Stimulated activated naive CD4-positive, alpha-beta T cell treated with Interleukin-2 at 50 U/mL for 16 hours (primary cell): ENCODE measurements around the gene CDKAL1.

Experiments used
- DNase-seq: peaks from one replicate; lab custom pipeline; 2025; lab: John Stamatoyannopoulos, UW

CDKAL1 gene

GRCh38 chr6:20840675-20841074, 306.4 kb downstream of the CDKAL1 start:
- DNase-seq: no peak

- no peak for DNase-seq
These were observed 307.5 kb downstream of the CDKAL1 start for GRCh38 chr6:20841806-20842205.

DNA sequence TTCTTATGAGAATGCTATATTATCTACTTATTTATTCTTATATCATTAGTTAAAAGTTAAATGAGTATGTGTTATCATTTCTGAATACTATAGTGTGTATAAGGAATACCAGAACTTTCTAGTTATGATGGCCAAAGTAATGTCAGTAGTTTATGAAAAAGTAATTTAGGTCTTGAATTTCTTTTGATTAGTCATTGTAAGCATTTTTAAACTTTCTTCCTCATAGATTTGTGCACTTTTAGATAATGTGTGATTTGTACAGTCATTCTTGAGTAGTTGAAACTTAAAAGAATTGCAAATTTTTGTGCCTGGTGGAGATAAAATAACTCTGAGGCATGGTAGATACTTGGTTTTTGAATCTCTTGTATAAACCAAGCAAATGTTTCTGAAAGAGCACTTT, 311.3 kb downstream of the CDKAL1 start:
- no peak for DNase-seq

DNA sequence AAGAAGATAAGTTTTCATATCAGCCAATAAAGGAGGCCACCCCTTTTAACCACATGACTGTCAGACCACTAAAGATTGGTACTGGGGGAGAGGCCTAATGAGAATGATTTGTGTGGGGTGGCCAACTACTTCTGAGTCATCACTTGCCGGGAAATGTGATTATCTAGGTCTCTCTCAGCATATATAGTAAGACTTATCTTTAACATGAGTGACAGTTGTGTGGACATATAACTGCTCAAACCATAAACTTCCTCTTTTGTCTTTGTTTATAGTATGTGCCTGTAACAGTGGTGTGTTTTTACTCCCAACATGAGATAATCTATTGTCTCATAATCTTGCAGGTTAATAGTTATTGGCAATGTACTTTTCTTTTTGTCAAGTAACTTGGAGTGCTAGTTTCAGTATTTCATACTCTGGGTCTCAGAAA, 312.4 kb downstream of the CDKAL1 start:
- DNase-seq: no peak

DNA sequence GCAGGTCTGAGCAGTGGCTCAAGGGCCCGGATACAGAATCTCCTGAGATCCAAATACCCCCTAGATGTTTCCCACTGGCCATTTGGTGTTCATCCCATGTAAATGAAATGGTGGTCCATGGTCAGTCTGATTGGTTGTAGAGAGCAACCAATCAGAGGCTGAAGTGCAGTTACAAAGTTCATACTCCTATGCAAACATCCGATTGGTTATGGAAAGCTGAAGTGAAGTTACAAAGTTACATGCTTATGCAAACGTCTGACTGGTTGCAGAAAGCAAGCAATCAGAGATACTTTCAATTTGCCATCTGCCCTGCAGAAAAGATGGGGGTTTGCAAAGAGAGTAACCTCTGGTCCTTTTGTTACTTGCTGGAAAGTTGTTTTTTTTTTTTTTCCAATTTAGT, 313.6 kb downstream of the CDKAL1 start:
- no peak for DNase-seq

GRCh38 chr6:20850686-20851416, 316.6 kb downstream of the CDKAL1 start:
- DNase-seq: no peak

- DNase-seq: no peak
These were observed 317.5 kb downstream of the CDKAL1 start for GRCh38 chr6:20851795-20852194.

GRCh38 chr6:20853828-20854227, 319.6 kb downstream of the CDKAL1 start:
- no peak for DNase-seq

DNA sequence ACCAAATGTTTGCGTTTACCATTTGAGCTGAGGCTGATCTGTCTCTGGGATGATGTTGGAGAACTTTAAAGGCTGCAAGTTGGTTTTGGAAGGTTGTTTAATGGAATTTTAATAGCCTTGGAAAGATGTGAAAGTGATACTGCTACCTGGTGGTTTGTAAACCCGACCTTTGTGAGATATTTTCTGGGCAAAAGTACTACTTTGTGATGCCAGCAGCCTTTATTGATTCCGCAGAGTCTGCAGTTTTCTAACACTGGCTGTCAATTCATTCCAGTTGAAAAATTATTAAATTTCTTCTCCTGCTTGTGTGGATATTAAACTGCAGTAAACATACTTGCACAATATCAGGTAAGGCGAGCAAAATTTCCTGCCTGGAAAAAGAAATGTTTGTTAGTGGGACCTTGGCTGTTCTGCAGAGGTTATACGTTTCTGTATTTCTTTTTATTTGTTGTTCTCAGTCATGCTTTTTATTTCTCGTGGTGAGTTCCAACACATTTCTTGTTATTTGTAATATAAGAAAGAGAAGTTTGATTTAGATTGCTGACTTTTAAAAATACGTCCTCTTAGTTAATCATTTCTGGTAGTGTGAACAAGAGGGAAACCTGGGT, 322.5 kb downstream of the CDKAL1 start:
- no peak for DNase-seq

DNA sequence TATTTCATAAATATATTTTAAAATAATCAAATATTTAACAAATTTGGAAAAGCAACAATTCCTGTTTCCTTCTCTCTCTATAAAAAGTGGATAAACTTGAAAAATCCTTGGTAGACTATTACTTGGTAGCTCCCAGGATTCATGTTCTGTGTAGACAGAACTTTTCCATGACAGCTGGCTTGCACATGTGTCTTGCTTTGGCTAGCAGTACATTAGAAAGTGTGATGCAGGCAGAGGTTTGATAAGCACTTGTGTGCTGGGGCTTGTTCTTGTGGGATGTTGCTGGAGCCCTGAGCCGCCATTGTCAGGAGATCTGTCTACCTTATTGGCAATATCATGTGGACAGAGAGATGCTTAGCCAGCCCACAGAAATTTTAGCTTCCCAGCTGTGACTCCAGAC, 327.2 kb downstream of the CDKAL1 start:
- DNase-seq: no peak

- DNase-seq: no peak
These were observed 331.8 kb downstream of the CDKAL1 start for GRCh38 chr6:20866036-20866435.

- no peak for DNase-seq
These were observed 332.9 kb downstream of the CDKAL1 start for GRCh38 chr6:20866935-20867703.

GRCh38 chr6:20868397-20869096, 334.3 kb downstream of the CDKAL1 start:
- no peak for DNase-seq

- no peak for DNase-seq
These were observed 335.8 kb downstream of the CDKAL1 start for GRCh38 chr6:20870021-20870420.

- DNase-seq: no peak
These were observed 336.2 kb downstream of the CDKAL1 start for GRCh38 chr6:20870493-20870892.

- DNase-seq: no peak
These were observed 339.4 kb downstream of the CDKAL1 start for GRCh38 chr6:20873425-20874190.

DNA sequence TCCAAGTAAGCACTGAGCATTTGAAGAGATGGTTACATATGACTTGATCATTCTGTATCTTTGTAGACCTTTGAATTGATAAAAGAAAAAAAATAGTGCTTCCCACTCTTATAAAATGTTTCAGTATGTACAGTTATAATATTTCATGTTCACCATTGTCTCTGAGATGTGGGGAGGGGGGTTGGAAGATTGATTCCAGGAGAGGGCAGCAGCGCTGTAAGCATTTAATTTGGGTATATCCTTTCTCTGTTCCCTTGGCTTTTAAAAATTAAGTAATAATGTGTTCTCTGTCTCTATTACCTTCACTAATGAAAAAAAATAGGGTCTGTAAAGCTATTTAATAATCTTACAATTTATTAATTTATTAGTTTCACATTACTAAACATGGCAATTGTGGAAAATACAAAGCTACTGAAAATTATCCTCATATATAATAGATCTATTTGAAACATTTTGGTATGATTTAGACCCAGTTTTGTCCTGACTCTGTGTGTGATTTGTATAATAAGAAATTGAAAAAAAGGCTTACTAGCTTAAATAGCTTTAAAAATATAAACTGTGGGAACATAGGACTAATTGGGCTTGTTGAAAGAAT, 341.2 kb downstream of the CDKAL1 start:
- DNase-seq: no peak

DNA sequence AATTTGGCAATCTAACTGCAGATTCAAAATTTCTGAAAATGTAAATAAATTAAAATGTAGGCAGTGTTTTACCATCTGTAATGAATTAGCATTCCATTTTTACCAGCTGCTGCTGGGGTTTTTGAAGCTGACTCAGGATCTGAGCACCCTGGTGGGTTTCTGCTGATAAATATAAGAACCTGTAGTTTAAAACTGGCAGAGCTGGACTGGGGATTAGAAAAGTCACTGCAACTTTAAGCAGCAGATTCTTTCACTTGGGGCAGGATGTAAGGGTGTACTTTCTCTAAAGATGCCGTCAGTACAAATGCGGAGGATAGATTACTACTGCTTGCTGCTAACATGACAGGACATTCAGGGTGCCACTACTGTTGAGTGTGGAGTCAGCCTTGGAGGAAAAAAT, 341.8 kb downstream of the CDKAL1 start:
- DNase-seq: no peak

DNA sequence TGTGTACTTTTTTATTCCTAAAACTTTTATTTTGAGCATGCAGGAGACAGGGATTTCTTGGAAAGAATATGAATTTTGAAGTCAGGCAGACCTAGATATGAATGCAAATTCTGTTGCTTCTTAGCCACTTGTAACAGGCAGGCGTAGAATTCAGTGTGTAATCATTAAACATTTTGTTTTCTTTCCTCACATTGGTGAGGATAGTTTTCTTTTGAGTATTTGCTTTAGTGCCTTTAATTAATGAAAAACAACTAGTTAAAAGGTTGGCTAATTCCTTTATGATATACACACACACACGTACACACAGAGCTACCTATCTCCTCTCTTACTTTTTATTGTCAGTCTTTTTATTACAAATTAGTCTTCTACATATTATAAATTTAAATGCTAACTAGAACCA, 342.3 kb downstream of the CDKAL1 start:
- no peak for DNase-seq

DNA sequence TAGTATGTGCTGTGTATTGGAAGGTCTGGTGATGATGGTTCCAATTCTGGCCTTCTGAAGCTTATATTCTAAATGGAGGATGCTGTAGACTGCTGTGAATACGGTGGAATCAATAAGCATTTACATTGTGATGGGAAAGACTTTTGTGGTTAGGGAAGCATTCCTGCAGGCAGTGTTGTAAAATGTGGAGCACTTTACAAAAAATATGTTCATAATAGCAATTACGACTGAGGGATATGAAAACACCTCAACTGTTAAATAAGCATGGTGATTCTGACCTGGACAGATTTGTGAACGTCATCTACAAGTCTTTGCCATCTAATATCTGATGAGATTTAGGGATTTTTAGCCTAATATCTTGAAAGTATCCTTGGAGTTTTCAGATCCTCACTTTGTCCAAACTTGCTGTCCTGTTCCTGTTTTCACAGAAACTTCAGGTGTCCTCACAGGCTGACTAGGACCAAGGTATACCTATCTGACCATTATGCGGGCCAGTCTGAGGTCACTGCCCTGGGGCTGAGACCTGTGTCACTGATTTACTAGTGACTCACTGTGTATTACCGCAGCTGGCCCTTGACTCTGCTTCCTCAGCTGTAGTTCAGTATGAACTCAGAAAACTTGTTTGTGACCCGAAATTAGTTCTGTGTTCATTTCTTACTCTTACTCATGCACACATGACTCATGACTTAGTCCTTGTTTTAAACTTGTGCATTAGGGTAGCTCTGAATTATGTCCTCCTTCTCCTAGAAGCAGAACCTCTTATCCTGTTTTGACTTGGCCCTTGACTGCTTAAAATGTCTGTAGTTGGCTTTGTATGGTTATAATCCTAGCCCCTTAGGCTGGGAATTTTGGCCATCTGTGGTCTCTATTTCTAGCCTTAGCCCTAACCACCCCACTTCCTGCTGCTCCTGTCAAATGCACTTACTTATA, 343.0 kb downstream of the CDKAL1 start:
- no peak for DNase-seq
